Keratinocyte (primary cell): Measurements from ENCODE around the gene APOA5. TPM values are rescaled to one million over a fixed set of nuclear protein-coding genes. Genes with fewer than 3 reads are reported as not detected.

Source experiments
- DNase-seq: peaks from one replicate; pipeline ENCODE4 v3.0.0-alpha.2; 2011; ENCODE audit warnings: low read depth, missing footprints, low spot score
- FAIRE-seq: peaks from 2 replicates; lab custom pipeline; 2011; peaks lifted over from hg19 to GRCh38; lab: Jason Lieb, UNC
- H2AFZ ChIP-seq: 2 replicates; pipeline ENCODE4 v1.6.0; 2012; ENCODE audit warnings: low read length, control low read depth, inconsistent platforms; ENCODE audit not compliant: control insufficient read depth
- H3K27ac ChIP-seq: 2 replicates; pipeline ENCODE4 v1.5.1; 2011; ENCODE audit warnings: low read length; ENCODE audit not compliant: control insufficient read depth, insufficient read depth
- H3K27me3 ChIP-seq: 3 replicates; pipeline ENCODE4 v1.6.0; 2011; ENCODE audit warnings: low read length; ENCODE audit not compliant: control insufficient read depth, insufficient read depth; ENCODE audit errors: extremely low read depth
- H3K36me3 ChIP-seq, 2 experiments: 2 replicates in 1 of 2; 3 replicates in 1 of 2; pipeline ENCODE4 v1.5.1; 2011; ENCODE audit warnings: low read length in 2 of 2, mild to moderate bottlenecking in 1 of 2; ENCODE audit not compliant: control insufficient read depth in 2 of 2, insufficient read depth in 2 of 2; ENCODE audit errors: extremely low read depth in 1 of 2
- H3K4me1 ChIP-seq: 3 replicates; pipeline ENCODE4 v1.5.1; 2011; ENCODE audit warnings: low read length; ENCODE audit not compliant: control insufficient read depth, insufficient read depth; ENCODE audit errors: extremely low read depth
- H3K4me2 ChIP-seq: 3 replicates; pipeline ENCODE4 v1.6.0; 2011; ENCODE audit warnings: low read depth, low read length; ENCODE audit not compliant: control insufficient read depth, insufficient read depth; ENCODE audit errors: extremely low read depth
- H3K4me3 ChIP-seq, 3 experiments: fragments of 200-600 bp in 1 of 3; sonication (generic) in 1 of 3; 2 replicates in 2 of 3; 3 replicates in 1 of 3; pipeline ENCODE4 v1.5.1; 2011 to 2016; ENCODE audit warnings: low read length in 3 of 3, mild to moderate bottlenecking in 3 of 3, control low read depth in 2 of 3, inconsistent platforms in 1 of 3, low read depth in 1 of 3, mixed read lengths in 1 of 3, mixed run types in 1 of 3, moderate library complexity in 1 of 3; ENCODE audit not compliant: control insufficient read depth in 2 of 3, insufficient read depth in 2 of 3; ENCODE audit errors: extremely low read depth in 1 of 3
- H3K79me2 ChIP-seq: 2 replicates; pipeline ENCODE4 v1.6.0; 2012; ENCODE audit warnings: low read length; ENCODE audit not compliant: control insufficient read depth, insufficient read depth
- H3K9ac ChIP-seq: 3 replicates; pipeline ENCODE4 v1.6.0; 2011; ENCODE audit warnings: low read length; ENCODE audit not compliant: control insufficient read depth, insufficient read depth; ENCODE audit errors: extremely low read depth
- H3K9me1 ChIP-seq: 3 replicates; pipeline ENCODE4 v1.6.0; 2011; ENCODE audit warnings: low read length; ENCODE audit not compliant: control insufficient read depth, insufficient read depth; ENCODE audit errors: extremely low read depth
- H3K9me3 ChIP-seq: 2 replicates; pipeline ENCODE4 v1.5.1; 2012; ENCODE audit warnings: low read depth, low read length; ENCODE audit not compliant: control insufficient read depth
- H4K20me1 ChIP-seq: 3 replicates; pipeline ENCODE4 v1.6.0; 2011; ENCODE audit warnings: low read length; ENCODE audit not compliant: control insufficient read depth, insufficient read depth; ENCODE audit errors: extremely low read depth
- EZH2 ChIP-seq: IDR thresholded peaks from one replicate; pipeline ENCODE4 v1.6.1; 2012; ENCODE audit warnings: inconsistent platforms, mild to moderate bottlenecking, low read length, moderate library complexity
- dilution Hi-C: fragments of 300-500 bp; cut with MboI; formaldehyde crosslinking; loops from one replicate; pipeline ENCODE4 v1.7.0; 2020; ENCODE audit warnings: low sequenced_read_pairs; ENCODE audit not compliant: extremely low pct_ligation_motif_present
- polyA plus RNA-seq, 5 experiments: library from polyadenylated mRNA; depleted of rRNA in 3 of 5; stranded (reverse) in 3 of 5; stranded (forward) in 1 of 5; unstranded in 1 of 5; fragments of >200 nt; gene quantifications; 1 replicate in 1 of 5; 2 replicates in 3 of 5; 3 replicates in 1 of 5; pipeline versions ENCODE4 v1.2.1 to v1.2.3, GENCODE V29; 2011 to 2012; ENCODE audit warnings: missing spikeins in 2 of 5, low read depth in 1 of 5, low replicate concordance in 1 of 5
- TF ChIP-seq, protein P1 (sequence below), 3 experiments: IDR thresholded peaks in 1 of 3; conservative IDR thresholded peaks in 1 of 3; optimal IDR thresholded peaks in 1 of 3; 2 replicates in 2 of 3; 3 replicates in 1 of 3; pipeline versions ENCODE3 to v1.5.1; 2011; ENCODE audit warnings: low read length in 3 of 3, mild to moderate bottlenecking in 3 of 3, moderate library complexity in 2 of 3, control low read depth in 1 of 3, inconsistent platforms in 1 of 3; ENCODE audit not compliant: insufficient read depth in 2 of 3; ENCODE audit errors: extremely low read depth in 1 of 3

APOA5 gene
- polyA plus RNA-seq, 1 donor (not counting 4 experiments of a cell fraction or from before 2014, with no cell fraction given), result not detected

- no peaks in the 10 kb centered on the region for H4K20me1 ChIP-seq
- no peaks in the 10 kb centered on the region for H3K36me3 ChIP-seq
- H3K9ac ChIP-seq, result no peak overlapping the region
- H3K9me3 ChIP-seq, result no peaks in the 10 kb centered on the region
- DNase-seq (no peak), FAIRE-seq (peak; percentile 32)
- H3K4me1 ChIP-seq, result peaks cover 14% of the 10 kb centered on the region
- no peak overlapping the region for H3K4me3 ChIP-seq
- H3K27ac ChIP-seq, result no peak overlapping the region
- dilution Hi-C loops, result no loop called here
- H3K79me2 ChIP-seq, result no peaks in the 10 kb centered on the region
- no peak for TF ChIP-seq EZH2
- TF ChIP-seq, protein P1, sequence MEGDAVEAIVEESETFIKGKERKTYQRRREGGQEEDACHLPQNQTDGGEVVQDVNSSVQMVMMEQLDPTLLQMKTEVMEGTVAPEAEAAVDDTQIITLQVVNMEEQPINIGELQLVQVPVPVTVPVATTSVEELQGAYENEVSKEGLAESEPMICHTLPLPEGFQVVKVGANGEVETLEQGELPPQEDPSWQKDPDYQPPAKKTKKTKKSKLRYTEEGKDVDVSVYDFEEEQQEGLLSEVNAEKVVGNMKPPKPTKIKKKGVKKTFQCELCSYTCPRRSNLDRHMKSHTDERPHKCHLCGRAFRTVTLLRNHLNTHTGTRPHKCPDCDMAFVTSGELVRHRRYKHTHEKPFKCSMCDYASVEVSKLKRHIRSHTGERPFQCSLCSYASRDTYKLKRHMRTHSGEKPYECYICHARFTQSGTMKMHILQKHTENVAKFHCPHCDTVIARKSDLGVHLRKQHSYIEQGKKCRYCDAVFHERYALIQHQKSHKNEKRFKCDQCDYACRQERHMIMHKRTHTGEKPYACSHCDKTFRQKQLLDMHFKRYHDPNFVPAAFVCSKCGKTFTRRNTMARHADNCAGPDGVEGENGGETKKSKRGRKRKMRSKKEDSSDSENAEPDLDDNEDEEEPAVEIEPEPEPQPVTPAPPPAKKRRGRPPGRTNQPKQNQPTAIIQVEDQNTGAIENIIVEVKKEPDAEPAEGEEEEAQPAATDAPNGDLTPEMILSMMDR (optimal IDR thresholded peaks at IDR 0.05 in 1 of 3, IDR thresholded peaks at IDR 0.05 in 1 of 3, conservative IDR thresholded peaks at IDR 0.05 in 1 of 3; ENCODE audit: extremely low read depth in 1 of 3, insufficient read depth in 2 of 3, low read length in 3 of 3), result no peak
- no peak overlapping the region for H3K4me2 ChIP-seq
- no peaks in the 10 kb centered on the region for H3K9me1 ChIP-seq
- H3K27me3 ChIP-seq, result no peaks in the 10 kb centered on the region
- H2AFZ ChIP-seq, result peak overlapping the region; percentile 71
Observed at GRCh38 chr11:116793772-116794097, 2.1 kb upstream of the APOA5 start.

DNA sequence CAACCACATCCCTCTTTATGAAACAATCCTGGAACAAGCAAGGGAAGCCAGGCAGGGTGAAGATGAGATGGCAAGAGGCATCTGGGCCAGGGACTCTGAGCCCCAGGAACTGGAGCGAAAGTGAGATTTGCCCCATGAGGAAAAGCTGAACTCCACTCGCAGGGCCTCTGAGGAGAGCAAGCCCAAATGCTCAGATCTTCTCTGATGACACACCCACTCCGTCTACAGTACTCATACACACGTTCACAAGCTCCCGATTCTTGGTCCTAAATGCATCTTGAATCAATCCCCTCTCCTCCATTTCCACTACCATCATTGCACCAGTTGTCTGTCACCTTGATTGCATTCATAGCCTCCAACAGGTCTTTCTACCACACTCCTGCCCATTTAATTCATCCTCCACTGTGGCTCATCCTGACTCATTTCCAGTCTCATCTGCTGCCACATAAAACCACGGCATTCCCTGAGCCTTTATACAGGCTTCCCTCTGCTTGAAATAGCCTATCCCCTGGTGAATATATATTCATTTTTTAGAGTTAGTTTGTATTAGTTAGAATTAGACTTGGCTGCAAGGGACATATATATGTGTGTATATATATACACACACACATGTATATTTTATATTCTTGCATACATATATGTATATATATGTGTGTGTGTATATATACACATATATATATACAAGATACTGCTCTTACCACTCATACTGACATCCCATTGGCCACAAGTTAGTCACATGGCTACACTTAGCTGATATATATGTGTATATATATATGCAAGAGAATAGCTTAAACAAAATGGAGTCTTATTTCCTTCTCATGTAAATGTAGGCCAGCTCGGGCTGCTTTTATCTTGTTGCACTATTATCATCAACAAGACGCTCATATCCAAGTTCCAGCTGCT lies 1.4 kb upstream of the APOA5 start:
- peak; percentile 41 for DNase-seq
- Histone ChIP-seq H3K36me3 (no peaks in the 10 kb centered on the region), H3K9me1 (no peaks in the 10 kb centered on the region), H2AFZ (peak overlapping the region; percentile 71), H4K20me1 (no peaks in the 10 kb centered on the region), H3K27ac (no peak overlapping the region), H3K4me3 (no peak overlapping the region), H3K79me2 (no peaks in the 10 kb centered on the region), H3K9me3 (no peaks in the 10 kb centered on the region), H3K4me1 (peaks cover 19% of the 10 kb centered on the region), H3K4me2 (peak overlapping the region; percentile 27), H3K9ac (no peak overlapping the region), H3K27me3 (no peaks in the 10 kb centered on the region)
- TF ChIP-seq, protein P1 (optimal IDR thresholded peaks at IDR 0.05 in 1 of 3, IDR thresholded peaks at IDR 0.05 in 1 of 3, conservative IDR thresholded peaks at IDR 0.05 in 1 of 3; ENCODE audit: extremely low read depth in 1 of 3, insufficient read depth in 2 of 3, low read length in 3 of 3), result no peak
- no peak for TF ChIP-seq EZH2
- dilution Hi-C loops, result no loop called here
- peak; percentile 95 for FAIRE-seq
